Epithelial cell of esophagus (primary cell): ENCODE results near the gene PPM1N.

Source experiments
- DNase-seq: peaks from one replicate; pipeline ENCODE4 v3.0.0; 2010; ENCODE audit warnings: low read depth
- H3K4me3 ChIP-seq: 2 replicates; pipeline ENCODE4 v1.5.1; 2011; ENCODE audit warnings: mild to moderate bottlenecking, low read length, control low read depth
- CTCF ChIP-seq: IDR thresholded peaks from 2 replicates; pipeline ENCODE4 v1.5.1; 2011; ENCODE audit warnings: low read depth, mild to moderate bottlenecking, low read length, control low read depth, inconsistent platforms; ENCODE audit not compliant: insufficient read depth; ENCODE audit errors: missing control alignments

The PPM1N gene

GRCh38 chr19:45524575-45525129 is 26.4 kb downstream of the PPM1N start:
- DNase-seq: no peak
- H3K4me3 ChIP-seq: no peak overlapping the region
- no peak for TF ChIP-seq CTCF

DNA sequence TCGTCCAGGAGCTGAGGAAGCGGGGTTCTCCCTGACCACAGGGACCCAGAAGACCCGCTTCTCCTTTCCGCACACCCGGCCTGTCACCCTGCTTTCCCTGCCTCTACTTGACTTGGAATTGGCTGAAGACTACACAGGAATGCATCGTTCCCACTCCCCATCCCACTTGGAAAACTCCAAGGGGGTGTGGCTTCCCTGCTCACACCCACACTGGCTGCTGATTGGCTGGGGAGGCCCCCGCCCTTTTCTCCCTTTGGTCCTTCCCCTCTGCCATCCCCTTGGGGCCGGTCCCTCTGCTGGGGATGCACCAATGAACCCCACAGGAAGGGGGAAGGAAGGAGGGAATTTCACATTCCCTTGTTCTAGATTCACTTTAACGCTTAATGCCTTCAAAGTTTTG is 27.9 kb downstream of the PPM1N start:
- DNase-seq: peak; percentile 83
- H3K4me3 ChIP-seq: no peak overlapping the region
- no peak for TF ChIP-seq CTCF

DNA sequence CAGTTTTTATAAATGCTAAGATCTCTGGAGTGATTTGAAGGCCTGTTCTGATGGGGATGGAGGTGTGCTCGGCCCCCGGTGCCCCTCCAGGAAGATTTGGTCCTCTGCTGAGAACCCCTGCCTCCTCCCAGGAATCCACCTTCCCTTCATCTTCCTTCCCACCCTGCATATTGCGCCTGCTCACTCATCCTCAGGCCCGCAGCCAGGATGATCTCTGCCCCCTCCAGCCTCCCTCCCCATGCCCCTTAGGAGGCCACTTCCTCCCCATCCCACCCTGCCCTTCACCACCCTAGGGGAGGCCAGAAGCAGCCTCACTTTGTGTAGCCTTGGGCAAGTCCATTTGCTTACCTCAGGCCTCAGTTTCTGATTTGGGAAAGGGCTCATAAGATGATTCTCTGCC is 28.7 kb downstream of the PPM1N start:
- DNase-seq: no peak
- no peak overlapping the region for H3K4me3 ChIP-seq
- TF ChIP-seq CTCF: no peak

DNA sequence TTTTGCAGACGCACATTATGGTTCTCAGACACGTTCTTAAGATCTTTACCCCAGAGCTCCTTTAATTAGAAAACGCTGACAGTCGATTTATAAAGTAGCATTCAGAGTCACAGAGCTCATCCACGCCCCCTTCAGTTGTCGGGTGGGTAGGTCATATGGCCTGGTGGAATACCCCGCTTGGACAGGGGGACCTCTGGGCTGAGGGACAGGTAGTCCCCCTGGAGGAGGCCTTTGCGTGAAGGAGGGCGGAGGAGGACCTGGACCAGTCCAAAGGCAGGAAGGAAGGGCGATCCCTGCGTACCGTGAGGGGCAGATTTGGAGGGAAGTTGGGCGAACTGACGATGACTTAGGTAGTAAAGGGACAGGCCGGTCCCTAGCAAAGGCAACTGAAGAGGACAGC is 29.5 kb downstream of the PPM1N start:
- no peak overlapping the region for H3K4me3 ChIP-seq
- TF ChIP-seq CTCF: no peak

DNA sequence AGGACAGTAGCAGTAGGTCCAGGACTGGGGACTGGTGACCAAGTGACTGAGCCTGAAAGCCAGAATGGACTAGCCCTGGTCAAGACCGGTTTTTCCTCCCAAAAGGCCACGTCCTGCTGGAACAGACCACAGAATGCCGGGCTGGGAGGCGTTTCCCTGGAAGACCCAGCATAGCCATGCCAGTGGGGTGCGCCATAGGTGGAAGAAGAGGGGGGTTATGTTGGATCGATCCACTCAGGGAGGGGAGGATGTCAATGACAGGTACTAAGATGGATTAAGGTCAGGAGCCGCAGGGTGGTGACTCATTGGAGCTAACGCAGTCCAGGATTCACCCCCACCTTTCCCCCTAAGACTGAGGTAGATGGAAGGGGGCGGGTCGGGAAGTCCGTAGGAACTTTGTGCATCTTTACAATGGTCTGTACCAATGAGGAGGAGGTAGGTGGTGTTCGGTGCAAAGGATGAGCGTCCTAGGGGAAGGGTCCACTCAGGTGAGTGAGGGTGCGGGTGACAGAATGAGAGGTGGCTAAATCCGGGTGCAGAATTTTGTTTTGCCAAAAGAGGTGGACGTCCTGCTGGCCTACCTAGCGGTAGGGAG is 30.0 kb downstream of the PPM1N start:
- no peak for TF ChIP-seq CTCF
- peak overlapping the region; percentile 68 for H3K4me3 ChIP-seq
- DNase-seq: peak; percentile 88

More for the DNA sequence above, 29.5 kb downstream of the PPM1N start:
- DNase-seq: no peak

DNA sequence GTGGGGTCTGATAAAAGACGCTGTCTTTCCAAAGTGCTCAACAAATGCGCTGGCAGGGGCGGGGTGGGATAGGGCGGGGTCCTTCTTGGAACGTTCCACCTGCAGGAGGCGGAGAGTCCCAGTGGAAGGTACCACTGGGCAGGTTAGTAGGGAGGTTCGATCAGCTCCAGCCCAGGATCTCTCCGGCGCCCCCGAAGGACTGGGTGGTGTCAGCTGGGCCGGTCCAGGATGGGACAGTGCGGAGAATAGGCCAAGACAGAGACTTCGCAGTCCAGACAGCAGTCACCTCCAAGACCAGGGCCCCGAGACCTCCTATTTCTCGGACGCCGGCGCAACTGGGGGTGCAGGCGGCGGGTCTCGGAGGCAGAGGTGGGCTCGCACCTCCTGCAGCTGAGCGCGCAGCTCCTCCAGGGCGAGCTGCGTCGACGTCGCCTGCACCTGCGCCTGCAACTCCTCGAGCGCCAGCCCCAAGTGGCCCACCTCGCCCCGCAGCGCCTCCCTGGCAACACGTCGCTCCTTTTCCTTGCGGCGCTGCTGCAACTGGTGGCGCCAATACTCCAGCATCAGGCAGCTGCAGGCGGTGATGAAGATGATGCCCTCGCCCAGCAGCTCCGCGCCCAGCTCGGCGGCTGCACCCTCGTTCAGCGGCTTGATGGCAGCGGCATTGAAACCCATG is 30.6 kb downstream of the PPM1N start:
- peak overlapping the region; percentile 68 for H3K4me3 ChIP-seq
- TF ChIP-seq CTCF: peak; percentile 30
- DNase-seq: peak; percentile 92
